GM19023 (cell line): ENCODE results near the gene TPR.

ENCODE experiments used
- ATAC-seq: cut with Tn5 transposase; IDR thresholded peaks from one replicate; pipeline ENCODE4 v1.9.1; 2021; ENCODE audit warnings: mild to moderate bottlenecking, moderate library complexity; ENCODE audit not compliant: unreplicated experiment

The TPR gene

DNA sequence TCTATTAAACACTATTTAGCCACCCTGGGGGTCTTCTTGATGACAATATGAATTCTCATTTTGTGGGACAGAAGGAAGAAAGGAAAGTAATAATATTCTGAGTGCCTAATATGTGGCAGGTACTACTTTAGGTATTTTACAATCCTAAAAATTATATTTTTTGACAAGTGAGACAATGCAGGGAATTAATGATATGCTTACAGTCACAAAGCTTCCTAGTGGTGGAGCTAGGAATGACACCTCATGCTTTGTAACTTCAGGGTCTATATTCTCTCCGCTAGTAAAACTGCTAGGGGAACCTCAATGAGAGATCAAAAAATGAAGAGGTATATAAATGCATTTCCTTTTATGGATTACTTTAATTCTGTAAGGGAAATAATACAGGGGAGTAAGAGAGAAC, 44.3 kb downstream of the TPR start:
- ATAC-seq = no peak

DNA sequence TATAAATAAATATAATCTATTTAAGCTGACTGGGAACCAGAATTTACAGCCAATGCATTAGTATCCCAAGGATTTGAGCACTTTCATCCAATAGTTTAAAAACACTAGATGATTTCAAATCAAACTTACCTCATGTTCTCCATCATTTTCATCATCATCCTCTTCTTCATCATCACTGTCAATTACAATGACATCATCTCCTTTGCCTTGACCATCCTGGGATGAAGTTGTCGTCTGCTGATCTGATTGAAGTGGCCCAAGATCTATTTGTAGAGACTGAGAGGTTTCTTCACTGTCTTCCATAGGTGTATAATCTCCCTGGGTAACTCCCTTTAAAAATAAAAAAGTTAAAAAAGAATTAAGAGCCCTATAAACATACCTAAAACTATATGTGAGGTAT, 47.7 kb downstream of the TPR start:
- ATAC-seq = no peak

DNA sequence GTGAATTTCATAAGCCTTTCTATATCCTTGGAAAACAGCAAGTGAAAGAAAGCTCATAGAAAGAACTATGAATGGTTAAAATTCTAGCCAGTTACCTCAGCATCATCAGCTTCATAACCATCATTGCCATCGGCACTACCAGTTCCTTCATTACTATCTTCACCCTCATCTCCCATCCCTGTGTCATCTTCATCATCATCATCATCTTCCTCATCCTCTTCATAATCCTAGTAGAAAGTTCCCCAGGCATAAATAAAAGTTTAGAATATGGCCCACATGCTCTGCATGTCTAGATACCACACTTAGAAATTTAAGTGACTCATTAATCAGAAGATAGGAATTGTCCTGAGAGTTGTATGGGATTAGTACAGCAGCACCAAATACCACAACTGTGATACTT, 49.0 kb downstream of the TPR start:
- no peak for ATAC-seq

- ATAC-seq = no peak
These were observed 49.8 kb downstream of the TPR start for GRCh38 chr1:186325239-186325638.

DNA sequence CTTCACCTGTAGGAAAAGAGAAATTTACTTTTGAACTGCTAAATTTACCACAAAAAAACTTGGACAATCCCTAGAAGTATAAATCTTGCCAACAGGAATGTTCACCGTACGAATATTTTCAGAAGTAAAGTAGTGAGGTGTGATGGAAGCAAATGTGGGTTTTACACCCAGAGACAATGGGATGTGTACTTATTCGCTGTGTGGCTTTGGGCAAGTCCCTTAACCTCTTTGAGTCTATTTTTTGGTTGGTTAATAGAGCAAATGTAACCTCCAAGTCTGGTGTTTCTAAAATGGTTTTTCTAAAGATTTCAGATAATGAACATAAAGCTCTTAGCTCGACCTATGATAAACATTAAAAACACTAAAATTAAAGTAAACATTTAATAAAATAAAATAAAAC, 51.2 kb downstream of the TPR start:
- no peak for ATAC-seq

DNA sequence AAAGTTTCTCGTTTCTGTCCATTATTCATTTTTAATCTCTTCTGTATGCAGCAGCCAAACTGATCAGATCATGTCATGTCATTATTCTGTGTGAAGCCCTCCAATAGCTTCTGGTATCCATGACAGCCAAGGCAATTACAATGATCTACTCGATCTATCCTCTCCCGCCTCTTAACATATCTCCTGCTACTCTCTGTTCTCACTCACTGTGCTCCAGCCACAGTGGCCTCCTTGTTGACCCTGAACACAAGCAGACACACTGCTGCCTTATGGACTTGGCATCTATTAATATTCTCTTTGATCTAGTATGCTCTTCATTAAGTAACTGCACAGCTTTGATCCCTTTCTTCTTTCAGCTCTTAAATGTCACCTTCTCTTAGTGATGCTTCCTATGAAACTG, 59.5 kb downstream of the TPR start:
- ATAC-seq = no peak

DNA sequence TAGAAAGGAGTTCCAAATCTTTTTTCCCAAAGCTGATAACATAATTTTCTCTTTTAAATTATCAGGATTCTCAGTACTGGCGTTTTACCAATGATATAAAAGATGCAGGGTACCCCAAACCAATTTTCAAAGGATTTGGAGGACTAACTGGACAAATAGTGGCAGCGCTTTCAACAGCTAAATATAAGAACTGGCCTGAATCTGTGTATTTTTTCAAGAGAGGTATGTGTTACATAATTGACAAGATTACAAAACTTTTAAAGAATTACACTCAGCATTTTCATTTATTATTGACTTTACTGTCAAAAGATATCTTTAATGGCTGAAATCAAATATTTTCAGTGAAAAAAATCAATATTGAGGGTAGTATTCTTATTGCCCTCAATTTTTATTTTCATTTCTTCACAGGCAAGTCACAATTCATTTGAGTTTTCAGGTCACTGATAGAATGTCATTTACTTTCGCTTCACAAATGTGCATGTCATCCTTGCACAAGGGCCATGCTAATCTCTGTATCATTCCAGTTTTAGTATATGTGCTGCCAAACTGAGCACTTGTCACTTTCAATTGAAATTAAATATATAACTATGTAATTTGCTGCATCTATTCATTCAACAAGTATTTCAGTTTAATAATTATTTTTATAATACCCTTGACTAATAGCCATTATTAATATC, 63.5 kb downstream of the TPR start:
- ATAC-seq = no peak

DNA sequence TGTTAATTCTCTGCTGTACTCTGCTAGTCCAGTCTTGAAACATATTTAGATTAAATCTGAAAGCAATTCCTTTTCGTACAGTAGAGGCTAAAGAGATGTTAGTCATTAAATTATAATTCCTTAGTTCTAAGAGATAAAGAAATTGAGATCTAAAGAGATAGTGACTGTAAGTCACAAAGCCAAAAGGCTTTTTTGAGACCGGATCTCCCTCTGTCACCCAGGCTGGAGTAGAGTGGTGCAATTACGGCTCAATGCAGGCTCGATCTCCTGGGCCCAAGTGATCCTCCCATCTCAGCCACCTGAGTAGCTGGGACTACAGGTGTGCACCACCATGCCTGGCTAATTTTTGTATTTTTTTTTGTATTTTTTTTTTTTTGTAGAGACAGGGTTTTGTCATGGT, 64.7 kb downstream of the TPR start:
- ATAC-seq = no peak

- no peak for ATAC-seq
These were observed 66.6 kb downstream of the TPR start for GRCh38 chr1:186308264-186309060.

DNA sequence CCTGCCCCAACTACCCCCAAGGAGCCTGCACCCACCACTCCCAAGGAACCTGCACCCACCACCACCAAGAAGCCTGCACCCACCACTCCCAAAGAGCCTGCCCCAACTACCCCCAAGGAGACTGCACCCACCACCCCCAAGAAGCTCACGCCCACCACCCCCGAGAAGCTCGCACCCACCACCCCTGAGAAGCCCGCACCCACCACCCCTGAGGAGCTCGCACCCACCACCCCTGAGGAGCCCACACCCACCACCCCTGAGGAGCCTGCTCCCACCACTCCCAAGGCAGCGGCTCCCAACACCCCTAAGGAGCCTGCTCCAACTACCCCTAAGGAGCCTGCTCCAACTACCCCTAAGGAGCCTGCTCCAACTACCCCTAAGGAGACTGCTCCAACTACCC, 67.6 kb downstream of the TPR start:
- no peak for ATAC-seq

GRCh38 chr1:186306533-186306932, 68.5 kb downstream of the TPR start:
- no peak for ATAC-seq

DNA sequence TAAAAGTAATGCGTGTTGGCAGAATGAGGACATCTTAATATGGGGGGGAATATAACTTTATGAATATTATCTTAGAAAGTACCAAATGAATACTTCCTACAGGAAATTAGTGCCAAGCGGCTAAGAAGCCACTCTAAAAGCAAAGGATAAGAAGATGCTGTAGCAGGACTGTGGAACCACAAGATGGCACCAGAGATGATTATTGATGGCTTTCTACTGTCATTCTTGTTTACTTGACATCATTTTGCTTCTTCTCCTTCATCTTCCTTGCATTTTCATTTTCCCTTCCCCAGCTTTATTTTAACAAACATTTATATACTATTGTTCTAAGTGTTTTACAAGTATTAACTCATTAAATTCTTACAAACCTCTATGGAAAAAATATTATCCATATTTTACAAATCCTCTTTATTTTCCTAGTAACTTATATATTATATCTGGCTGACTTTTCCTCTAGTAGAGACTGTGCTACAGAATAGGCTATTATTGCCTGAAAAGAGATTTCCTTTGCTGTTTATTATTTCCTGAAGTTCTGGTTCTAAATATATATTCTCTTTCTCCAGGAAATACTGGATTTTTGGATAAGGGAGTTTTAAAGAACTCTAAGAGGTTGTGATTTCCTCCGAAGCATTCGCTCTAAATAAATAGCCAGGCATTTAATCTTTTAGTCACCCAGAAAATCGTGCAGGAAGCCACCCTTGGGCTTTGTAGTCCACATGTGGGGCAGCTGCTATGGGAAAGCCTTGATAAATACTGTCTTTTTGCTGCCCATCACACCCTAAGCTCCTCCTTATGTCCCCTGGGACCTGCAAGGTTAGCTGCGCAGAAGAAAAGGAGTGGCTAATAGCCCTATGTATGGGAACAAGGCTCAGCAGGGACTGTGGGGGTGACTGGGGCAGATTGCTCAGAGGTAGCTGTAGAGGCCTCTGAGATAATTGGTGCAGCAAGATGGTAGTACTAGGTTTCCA, 69.8 kb downstream of the TPR start:
- no peak for ATAC-seq

GRCh38 chr1:186303911-186304310, 71.1 kb downstream of the TPR start:
- no peak for ATAC-seq

DNA sequence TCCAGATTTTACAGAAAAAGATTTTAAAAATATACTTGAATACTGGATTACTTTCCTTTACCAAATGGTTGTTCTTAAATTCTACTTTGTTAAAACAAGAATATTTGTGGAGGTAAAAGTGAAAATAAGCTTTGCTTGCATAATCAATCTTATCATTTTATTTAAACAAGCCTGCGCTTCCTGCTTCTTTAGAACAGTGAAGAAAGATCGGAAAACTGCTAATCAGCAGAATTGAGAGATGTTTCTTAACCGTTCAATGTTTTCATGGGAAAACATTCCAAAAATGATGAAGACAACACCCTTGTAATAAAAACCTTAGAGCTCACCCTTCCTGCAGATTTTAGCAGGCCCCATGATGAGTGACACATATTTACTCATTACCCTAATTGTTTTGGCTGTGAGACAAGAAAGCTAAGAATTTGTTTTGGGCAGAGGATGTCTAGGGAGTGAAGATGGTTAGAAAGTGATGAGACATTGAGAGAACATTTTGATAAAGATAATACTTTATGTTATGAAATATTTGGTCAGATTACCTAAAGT, 72.6 kb downstream of the TPR start:
- ATAC-seq = no peak

DNA sequence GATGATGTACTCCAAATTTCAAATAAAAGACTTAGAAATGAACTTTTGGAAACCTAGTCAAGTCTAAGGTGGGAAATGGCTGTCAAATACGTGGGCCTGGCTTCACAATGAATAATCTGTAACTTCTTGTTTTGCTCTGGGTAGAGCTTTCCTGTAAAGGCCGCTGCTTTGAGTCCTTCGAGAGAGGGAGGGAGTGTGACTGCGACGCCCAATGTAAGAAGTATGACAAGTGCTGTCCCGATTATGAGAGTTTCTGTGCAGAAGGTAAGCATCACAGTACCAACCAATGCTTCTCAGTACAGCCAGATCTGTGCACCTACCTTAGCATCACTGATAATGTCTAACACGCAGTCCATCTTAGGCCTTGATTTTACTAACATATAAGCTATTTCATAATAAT, 73.6 kb downstream of the TPR start:
- ATAC-seq = no peak

- ATAC-seq = no peak
These were observed 75.0 kb downstream of the TPR start for GRCh38 chr1:186300056-186300455.

DNA sequence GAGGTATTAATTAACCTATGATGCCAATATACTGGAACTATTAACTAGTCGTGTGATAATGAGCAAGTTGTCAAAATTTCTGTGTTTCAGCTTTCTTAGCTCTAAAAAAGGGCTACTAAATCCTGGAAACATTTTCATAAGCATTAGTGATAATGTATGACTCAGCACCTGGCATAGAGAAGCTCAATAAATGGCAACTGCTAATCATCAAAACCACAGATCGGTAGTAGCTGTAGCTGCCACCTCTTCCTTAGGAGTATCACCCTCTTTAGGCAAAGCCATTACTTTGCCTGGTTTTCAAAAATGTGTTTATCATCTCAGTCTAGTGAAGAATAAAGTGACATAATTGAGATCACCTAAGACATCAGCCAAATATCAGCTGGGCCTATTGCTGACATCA, 75.5 kb downstream of the TPR start:
- ATAC-seq = no peak

GRCh38 chr1:186298851-186299250, 76.2 kb downstream of the TPR start:
- ATAC-seq = no peak

GRCh38 chr1:186297439-186298045, 77.5 kb downstream of the TPR start:
- no peak for ATAC-seq

DNA sequence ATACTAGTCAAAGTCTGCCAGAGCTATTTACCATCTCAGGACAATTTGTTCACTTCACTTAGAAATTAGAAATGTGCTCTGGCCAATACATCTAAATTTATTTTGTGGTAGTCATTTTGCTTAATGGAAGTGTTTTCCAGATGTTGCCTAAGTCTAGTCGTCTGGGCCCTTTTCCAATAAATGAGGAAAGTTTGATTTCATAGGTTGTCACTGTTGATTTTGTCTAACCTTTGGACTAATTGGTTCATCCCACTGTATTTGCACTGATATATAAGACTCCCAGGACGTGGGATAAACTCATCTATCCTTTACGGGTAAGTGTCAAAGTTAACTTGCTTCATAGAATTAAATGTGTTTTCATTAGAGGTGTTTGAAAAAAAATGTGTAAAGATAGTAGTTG, 79.1 kb downstream of the TPR start, which contains the start of gene PRG4:
Gene PRG4, plus strand, starts transcription at position 300 of the 400 bp plus-strand sequence.
- no peak for ATAC-seq

GRCh38 chr1:186292875-186293274, 82.2 kb downstream of the TPR start:
- ATAC-seq = no peak
